ENCODE results near the gene PTK6. TPM values are rescaled to one million over a fixed set of nuclear protein-coding genes. Genes with fewer than 3 reads are reported as not detected.
A peak's percentile ranks its signal among the peaks of the same experiment; 100 is the strongest.

The PTK6 gene
- total and polyA plus RNA-seq, 2 of the 13 experiments (the other 11 are each of a cell fraction or from before 2014, with no cell fraction given), result 0.08 TPM; not detected in 1

DNA sequence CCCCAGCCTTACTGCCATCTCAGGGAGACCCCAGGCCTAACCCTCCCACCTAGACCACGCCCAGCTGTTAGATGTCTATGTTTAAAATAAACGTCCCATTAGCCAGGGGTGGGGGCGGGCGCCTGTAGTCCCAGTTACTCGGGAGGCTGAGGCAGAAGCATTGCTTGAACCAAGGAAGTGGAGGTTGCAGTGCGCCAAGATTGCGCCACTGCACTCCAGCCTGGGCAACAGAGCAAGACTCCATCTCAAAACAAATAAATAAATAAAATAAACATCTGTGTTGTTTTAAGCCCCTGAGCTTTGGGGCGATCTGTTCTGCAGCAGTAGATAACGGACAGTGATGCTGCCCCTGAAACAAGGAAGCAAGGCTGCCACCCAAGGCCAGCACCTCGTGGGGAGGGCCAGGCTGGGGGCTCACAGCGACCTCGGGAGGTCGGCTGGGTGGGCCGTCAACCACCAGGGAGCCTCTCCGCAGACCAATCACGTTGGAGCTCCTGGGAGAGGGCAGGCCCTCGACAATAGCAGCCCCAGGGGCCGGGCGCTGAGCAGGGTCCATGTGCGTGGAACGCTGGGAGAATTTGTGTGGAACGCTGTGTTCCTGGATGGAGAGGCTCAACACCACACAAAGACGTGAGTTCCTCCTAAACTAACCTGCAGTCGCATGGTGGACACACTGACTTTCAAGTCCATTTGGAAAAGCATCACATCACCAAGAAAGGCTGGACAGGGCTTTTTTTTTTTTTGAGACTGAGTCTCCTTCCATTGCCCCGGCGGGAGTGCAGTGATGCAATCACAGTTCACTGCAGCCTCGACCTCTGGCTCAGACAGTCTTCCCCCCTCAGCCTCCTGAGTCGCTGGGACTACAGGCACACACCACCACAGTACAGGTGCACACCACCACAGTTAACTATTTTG lies 37.9 kb upstream of the PTK6 start (continued):
- TF ChIP-seq SMAD3 (CRISPR knock-in tag; IDR thresholded peaks at IDR 0.05) (no peak), ZNF331 (CRISPR knock-in tag; IDR thresholded peaks at IDR 0.05) (0 out of 2 replicates have a peak, but pooled peaks have one; percentile 25), PITX1 (CRISPR knock-in tag; IDR thresholded peaks at IDR 0.05) (no peak), ZMYM2 (CRISPR knock-in tag; IDR thresholded peaks at IDR 0.05) (no peak), ZNF484 (CRISPR knock-in tag; IDR thresholded peaks at IDR 0.05; ENCODE audit: borderline replicate concordance, low read depth) (no peak), NCOA5 (CRISPR knock-in tag; IDR thresholded peaks at IDR 0.05) (no peak), CREB1 (IDR thresholded peaks at IDR 0.05) (no peak), CREB1 (CRISPR knock-in tag; IDR thresholded peaks at IDR 0.05) (no peak), ZNF883 (CRISPR knock-in tag; IDR thresholded peaks at IDR 0.05; ENCODE audit: not compliant biosample characterization) (no peak), ZNF432 (CRISPR knock-in tag; IDR thresholded peaks at IDR 0.05; ENCODE audit: borderline replicate concordance) (no peak), HDAC1 (CRISPR knock-in tag; IDR thresholded peaks at IDR 0.05) (peak; percentile 69), MTA1 (CRISPR knock-in tag; IDR thresholded peaks at IDR 0.05; ENCODE audit: borderline replicate concordance) (no peak), IKZF1 (IDR thresholded peaks at IDR 0.05) (no peak), HNRNPLL (IDR thresholded peaks at IDR 0.05; ENCODE audit: low read depth, low read length, poor library complexity, severe bottlenecking) (peak; percentile 47), YEATS2 (CRISPR knock-in tag; IDR thresholded peaks at IDR 0.05; ENCODE audit: borderline replicate concordance) (no peak), ZNF670 (CRISPR knock-in tag; IDR thresholded peaks at IDR 0.05; ENCODE audit: borderline replicate concordance) (peak; percentile 59; the same call in 1 of the 2 replicates), ZZZ3 (CRISPR knock-in tag; IDR thresholded peaks at IDR 0.05; ENCODE audit: borderline replicate concordance) (no peak), MEIS1 (CRISPR knock-in tag; IDR thresholded peaks at IDR 0.05; ENCODE audit: borderline replicate concordance) (no peak; the same call in 1 of the 2 replicates), ZNF841 (CRISPR knock-in tag; IDR thresholded peaks at IDR 0.05; ENCODE audit: borderline replicate concordance) (no peak), KDM2A (CRISPR knock-in tag; IDR thresholded peaks at IDR 0.05; ENCODE audit: borderline replicate concordance, low read depth) (peak; percentile 48; the same call in 1 of the 2 replicates), ZNF720 (CRISPR knock-in tag; IDR thresholded peaks at IDR 0.05) (no peak)
- TF ChIP-seq, protein P1, sequence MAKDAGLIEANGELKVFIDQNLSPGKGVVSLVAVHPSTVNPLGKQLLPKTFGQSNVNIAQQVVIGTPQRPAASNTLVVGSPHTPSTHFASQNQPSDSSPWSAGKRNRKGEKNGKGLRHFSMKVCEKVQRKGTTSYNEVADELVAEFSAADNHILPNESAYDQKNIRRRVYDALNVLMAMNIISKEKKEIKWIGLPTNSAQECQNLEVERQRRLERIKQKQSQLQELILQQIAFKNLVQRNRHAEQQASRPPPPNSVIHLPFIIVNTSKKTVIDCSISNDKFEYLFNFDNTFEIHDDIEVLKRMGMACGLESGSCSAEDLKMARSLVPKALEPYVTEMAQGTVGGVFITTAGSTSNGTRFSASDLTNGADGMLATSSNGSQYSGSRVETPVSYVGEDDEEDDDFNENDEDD (CRISPR knock-in tag; IDR thresholded peaks at IDR 0.05; ENCODE audit: borderline replicate concordance), result peak; percentile 56; the same call in 1 of the 2 replicates
- TF ChIP-seq, protein P2, sequence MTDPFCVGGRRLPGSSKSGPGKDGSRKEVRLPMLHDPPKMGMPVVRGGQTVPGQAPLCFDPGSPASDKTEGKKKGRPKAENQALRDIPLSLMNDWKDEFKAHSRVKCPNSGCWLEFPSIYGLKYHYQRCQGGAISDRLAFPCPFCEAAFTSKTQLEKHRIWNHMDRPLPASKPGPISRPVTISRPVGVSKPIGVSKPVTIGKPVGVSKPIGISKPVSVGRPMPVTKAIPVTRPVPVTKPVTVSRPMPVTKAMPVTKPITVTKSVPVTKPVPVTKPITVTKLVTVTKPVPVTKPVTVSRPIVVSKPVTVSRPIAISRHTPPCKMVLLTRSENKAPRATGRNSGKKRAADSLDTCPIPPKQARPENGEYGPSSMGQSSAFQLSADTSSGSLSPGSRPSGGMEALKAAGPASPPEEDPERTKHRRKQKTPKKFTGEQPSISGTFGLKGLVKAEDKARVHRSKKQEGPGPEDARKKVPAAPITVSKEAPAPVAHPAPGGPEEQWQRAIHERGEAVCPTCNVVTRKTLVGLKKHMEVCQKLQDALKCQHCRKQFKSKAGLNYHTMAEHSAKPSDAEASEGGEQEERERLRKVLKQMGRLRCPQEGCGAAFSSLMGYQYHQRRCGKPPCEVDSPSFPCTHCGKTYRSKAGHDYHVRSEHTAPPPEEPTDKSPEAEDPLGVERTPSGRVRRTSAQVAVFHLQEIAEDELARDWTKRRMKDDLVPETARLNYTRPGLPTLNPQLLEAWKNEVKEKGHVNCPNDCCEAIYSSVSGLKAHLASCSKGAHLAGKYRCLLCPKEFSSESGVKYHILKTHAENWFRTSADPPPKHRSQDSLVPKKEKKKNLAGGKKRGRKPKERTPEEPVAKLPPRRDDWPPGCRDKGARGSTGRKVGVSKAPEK (CRISPR knock-in tag; IDR thresholded peaks at IDR 0.05; ENCODE audit: borderline replicate concordance), result no peak
- TF ChIP-seq, protein P3, sequence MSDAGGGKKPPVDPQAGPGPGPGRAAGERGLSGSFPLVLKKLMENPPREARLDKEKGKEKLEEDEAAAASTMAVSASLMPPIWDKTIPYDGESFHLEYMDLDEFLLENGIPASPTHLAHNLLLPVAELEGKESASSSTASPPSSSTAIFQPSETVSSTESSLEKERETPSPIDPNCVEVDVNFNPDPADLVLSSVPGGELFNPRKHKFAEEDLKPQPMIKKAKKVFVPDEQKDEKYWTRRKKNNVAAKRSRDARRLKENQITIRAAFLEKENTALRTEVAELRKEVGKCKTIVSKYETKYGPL (CRISPR knock-in tag; IDR thresholded peaks at IDR 0.05), result no peak
- TF ChIP-seq, protein P4, sequence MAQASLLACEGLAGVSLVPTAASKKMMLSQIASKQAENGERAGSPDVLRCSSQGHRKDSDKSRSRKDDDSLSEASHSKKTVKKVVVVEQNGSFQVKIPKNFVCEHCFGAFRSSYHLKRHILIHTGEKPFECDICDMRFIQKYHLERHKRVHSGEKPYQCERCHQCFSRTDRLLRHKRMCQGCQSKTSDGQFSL (CRISPR knock-in tag; IDR thresholded peaks at IDR 0.05), result no peak

Measured in HepG2 (cell line).